ENCODE results near the gene DPF1.
A peak's percentile ranks its signal among the peaks of the same experiment; 100 is the strongest.

The DPF1 gene

DNA sequence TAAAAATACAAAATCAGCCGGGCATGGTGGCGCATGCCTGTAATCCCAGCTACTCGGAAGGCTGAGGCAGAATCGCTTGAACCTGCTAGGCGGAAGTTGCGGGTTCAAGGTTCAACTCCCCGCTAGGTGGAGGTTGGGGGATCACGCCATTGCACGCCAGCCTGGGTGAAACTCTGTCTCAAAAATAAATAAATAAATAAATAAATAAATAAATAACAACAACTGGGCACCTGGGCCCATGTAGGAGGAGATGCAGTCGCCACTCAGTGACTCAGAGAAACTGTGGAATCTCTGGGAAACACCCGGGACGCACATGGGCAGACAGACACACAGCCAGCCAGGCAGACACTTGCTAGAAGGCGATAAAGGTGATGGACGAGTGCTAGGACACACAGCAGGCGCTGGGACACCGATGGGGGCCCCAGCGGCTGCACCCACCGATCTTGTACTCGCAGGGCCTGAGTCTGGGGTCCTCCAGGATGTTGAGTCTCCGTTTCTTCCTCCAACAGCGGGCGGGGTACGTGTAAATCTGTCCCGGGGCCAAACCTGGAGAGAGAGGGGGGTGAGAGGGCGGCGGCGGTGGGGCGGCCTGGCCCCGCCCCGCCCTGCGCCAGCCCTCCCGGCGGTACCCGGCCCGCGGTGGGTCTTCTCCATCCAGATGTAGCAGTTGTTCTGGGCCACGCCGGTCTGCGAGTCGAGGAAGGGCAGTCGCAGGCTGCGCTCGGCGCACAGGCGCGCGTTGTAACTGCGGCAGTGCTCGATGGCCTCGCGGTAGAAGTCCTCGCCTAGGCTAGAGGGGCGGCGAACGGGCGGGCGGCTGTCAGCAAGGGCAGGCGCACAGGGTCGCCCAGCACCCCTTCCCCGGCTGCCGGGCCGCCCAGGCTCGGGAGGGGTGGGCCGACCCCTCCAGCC is 1.8 kb downstream of the DPF1 start:
- DNase-seq, result no peak

DNA sequence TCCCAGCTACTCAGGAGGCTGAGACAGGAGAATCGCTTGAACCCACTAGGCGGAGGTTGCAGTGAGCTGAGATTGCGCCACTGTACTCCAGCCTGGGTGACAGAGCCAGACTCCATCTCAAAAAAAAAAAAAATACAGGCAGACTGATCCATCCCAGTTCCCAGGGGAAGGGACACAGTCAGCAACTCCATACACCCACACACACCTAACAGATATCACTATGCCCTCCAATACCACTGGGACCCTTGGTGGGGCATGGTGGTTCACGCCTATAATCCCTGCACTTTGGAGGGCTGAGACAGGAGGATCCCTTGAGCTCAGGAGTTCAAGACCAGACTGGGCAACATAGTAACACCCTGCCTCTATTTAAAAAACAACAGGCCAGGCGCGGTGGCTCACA is 2.6 kb downstream of the DPF1 start:
- DNase-seq, result no peak

DNA sequence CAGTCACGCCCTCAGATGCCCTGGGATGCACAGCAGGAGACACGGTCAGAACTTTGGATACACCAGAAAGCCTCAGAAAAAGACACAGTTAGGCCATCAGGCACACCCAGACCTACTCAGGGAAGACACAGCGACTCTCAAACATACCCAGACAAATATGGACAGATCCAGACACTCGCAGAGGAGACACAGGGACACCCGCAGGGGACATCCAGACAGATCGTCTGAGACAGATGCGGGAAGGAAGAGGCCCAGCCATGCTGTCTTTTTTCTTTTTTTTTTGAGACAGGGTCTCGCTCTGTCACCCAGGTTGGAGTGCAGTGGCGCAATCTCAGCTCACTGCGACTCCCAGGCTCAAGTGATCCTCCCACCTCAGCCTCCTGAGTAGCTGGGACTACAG is 4.8 kb downstream of the DPF1 start:
- DNase-seq, result no peak

DNA sequence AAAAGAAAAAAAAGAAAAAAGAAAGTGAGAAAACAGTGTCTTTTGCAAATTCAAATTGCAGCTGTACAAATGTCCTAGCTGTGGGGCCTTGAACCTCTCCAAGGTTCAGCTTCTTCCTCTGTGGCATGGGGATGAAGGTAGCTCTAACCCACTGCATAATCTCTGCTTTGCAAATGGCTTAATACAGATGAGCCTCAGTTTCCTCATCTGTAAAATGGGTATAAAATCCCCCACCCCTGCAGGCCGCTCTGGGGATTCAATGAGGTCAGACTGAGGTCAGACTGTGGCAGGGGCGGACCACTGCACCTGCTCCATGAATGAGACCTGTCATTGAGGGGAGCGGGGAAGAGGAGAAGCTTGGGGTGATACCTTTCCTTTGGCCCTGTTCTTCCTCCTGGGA is 5.8 kb downstream of the DPF1 start:
- DNase-seq, result no peak

DNA sequence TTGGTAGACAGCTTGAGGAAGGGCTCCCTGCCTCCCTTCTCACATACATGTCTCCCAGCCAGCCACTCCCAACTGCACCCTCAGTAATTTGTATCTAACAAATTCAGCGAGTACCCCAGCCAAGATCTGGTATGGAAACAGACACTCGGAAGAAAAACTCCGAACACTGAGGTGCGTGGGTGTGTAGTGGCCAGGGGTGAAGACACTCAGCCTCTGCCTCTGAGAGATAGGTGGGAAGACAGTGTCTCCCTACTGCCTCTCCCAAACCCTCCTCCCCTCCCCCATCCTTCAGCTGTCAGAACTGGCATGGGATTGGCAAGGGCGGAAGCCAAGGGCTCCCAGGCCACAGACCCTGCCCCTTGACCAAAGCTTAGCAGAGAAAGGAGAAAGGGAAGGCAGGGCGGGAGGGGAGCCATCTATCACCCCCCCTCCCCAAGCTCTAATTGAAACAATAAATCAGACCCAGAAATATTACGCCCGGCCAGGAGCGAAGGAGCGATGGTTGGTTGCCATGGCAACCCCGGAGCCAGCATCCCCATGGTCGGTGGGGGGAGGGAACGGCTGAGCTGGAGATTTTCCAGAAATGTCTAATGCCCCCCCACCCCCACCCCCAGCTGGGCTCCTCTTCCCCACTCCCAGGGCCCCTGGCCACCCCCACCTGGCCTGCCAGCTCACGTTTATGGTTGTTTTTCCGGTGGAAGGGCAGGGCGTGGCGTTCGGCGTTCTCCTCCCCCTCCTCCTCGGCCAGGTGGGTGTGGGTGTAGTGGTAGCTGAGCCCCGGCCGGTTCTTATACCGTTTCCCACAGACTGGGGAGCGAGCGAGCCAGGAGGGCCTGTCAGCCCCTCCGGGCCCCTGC is 7.0 kb downstream of the DPF1 start:
- DNase-seq, result peak in 12 of 58 donors; percentile 15 to 76 (median 38)

DNA sequence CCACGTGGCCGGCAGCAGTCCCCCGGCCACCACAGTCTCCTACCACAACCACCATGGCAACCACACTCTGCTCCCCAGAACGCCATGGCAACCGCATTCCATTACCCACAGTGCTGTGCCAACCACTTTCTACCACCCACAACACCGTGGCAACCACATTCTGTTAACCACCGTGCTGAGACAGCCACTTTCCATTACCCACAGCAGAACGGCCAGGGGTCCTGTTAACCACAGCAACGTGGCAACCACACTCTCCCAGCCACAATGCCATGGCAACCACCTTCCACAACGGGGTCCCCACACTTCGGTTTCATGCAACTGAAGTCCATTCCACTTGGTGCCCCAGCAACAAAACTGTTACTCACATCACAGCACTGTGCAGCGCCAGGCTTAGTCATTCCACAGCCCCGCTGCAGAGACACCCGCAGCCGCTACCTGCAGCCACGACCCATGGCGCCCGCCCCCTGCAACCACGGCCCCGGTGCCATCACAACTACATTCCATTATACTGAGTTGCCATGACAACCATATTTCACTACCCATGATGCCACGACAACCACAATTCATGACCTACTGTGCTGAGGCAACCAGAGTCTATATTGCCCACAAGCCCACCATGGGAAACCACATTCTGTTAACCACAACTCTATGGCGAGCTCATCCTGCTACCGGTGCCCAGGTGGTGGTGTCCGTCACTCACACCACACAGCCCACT is 10.0 kb downstream of the DPF1 start:
- peak in 48 of 58 donors; percentile 12 to 83 (median 52) for DNase-seq

DNA sequence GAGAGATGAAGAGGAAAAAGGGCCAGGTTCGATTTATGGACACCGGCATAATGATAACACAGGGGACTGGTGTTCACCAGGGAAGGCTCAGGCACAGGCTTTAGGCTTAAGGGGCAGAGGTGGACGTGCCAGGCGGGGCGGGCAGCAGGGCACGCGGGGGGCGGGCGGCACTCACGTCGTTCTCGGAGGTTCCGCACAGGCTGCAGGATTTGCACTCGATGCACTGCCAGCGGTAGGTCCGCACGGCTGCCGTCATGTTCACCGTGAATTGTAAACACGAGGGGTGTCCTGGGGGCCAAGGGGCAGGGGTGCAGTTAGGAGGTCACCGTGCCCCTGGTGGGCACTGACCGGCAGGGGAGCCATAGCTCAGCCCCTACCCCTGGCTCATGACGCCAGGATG is 10.6 kb downstream of the DPF1 start:
- DNase-seq, result no peak

DNA sequence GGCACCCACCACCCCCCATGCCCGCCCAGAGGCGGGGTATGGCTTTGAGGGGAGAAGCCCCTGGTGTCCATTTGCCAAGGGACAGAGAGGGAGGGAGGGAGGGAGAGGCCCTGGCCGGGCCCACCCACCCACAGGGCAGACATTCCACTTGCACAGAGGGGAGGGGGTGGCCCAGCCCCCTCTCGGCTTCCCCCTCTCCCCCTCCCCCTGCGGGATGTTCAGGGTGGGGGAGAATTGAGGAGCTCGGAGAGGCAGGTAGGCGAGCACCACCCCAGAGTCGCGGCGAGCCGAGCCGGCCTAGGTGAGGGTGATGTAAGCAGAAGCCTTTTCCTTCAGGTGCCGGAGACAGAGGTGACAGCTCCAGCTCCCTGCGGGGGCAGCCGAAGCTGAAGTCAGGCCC is 12.3 kb downstream of the DPF1 start:
- peak in 2 of 58 donors; percentile 19 to 27 for DNase-seq

DNA sequence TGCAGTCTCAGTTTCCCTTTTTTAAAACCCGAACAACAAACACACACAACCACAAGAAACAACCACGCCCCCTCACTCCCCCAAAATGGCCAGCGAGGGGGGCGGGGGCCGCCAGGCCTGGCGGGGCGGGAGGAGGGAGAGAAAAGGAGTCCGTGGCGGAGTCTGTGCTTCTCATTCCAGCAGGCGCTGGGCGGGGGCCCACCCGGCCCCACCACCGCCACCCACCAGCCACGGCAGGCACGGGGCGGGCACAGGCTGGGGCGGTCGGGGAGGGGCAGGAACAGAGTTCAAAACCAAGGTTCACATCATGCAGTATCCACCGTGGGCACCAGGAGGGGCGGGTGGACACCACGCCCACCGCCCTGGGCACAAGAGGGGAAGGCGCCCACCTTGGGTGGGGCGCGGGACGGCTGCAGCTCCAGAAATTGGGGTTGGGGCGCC is 12.9 kb downstream of the DPF1 start:
- peak in 6 of 58 donors; percentile 14 to 54 (median 26) for DNase-seq

DNA sequence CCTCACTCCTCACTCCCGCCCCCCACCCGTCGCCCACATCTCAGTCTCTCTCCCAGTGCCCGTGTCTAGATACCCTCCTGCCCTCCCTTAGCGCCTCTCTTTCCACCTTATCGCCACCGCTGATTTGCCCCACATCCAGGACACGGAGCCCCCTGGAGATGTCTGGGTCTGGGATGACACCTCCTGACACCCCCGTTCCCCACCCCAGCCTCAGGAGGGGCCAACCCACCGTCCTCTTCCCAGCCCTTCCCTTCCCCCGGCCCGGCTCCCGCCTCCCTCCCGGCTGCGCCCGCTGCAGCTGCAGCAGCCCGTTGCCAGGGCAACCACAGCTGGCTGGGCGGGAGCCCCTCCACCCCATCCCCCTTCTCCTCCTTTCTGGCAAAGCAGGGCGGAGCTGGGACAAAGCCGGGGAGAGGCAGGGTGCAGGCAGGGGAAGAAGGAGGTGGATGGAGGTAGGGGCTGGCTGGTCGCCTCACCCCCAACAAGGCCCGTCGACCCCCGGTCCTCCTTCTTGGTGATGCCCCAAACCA is 13.5 kb downstream of the DPF1 start:
- peak in 56 of 58 donors; percentile 30 to 89 (median 74) for DNase-seq

DNA sequence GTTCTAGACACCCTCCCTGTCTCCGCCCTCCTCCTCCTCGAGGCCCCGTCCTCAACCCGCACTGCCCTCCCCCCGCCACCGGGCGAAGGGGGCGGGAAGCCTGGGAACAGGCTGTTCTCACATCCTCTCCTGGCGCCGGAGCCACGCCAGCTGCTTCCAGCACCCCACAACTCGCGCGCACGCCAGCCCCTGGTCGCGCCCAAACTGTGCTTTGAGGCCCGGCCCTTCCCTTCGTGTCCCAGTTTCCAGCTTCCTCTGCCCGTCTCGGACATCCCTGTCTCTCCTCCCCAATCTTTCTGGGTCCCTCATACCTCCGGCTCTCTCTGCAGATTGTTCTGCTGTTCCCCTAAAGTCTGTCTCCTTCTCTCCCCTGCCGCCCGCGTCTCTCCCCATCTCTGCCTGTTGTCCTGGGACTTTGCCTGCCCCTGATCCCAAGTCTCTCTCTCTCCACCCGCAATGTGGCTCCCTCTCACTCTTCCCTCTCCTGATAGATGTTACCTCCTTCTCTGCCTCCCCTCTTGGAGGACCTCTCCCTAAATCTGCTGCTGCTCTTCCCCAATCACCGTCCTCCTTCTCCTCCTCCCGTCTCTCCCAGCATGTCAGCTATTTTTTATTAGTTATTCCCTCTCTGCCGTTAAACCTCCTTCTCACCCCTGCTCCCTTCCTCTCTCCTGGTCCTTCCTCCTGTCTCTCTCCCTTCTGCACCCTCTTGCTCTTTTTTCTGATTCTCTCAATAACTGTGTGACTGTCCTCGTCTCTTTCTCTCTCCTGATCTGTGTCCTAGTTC is 14.2 kb downstream of the DPF1 start:
- DNase-seq, result peak in 57 of 58 donors; percentile 33 to 93 (median 76)

DNA sequence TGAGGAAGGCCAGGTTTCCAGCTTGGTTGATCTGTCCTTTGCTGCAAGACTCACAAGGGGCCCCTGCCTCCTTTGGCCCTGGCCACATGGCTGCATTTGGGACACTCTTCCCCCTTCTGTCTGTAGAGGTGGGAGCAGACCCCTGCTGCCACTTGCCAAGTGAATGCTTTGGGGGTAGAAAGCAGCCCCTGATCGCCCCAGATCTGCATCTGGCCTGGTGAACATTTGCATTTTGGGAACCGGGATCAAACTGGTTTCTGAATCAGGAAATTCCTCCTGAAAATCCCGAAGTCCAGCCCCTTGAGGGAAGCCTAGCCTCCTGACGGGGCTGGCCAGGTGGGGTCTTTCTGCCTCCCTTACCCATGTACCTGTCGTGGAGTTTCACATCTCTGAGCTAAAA is 14.9 kb downstream of the DPF1 start:
- no peak for DNase-seq

DNA sequence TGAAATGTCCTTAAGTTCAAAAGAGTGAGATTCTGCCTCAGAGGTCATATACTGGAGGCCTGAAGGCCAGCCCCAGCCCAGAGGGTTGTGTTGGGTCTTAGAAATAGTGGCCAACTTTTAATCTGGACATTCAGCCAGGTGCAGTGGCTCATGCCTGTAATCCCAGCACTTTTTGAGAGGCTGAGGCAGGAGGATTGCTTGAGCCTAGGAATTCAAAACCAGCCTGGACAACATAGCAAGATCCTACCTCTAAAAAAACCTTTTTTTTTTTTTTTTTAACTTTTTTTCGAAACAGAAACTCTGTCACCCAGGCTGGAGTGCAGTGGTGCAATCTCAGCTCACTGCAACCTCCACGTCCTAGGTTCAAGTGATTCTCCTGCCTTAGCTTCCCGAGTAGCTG is 15.5 kb downstream of the DPF1 start:
- no peak for DNase-seq

DNA sequence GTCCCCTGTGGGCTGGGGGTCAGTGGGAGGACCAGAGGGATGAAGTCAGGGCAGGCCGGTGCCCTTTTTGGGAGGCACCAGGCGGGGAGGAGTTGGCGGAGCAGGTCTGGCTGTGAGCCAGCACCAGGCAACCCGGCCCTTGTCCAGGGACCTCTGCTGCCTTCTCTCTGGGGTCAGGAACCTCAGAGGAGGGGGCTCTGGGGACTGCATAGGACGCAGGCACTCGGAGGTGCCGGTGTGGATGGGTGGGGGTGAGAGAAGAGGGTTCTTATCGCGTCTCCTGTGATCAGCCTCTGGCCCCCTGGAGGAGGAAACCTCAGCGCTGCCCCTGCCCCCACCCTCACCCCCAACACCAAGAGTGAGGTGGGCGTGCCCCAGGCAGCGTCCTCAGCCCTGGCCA is 16.5 kb downstream of the DPF1 start:
- DNase-seq, result peak in 1 of 58 donors; percentile 41

DNA sequence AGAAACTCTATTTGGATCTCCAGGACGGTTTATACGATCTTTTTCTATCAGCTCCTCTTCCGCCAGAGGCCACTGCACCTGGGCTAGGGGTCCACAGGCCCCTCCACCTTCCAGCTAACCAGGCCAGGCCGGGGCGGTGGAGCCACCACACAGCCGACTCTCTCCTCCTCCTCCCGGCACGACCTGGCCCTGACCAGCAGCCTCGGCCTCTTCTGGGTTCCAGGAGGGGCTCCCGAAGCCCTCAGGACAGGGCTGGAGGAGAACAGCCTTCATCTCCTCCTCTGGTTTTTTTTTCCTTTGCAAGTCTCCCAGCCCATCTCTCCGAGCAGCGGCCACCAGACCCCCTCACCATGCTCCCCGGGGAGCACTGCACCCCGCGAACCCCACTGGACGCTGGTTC is 17.1 kb downstream of the DPF1 start:
- no peak for DNase-seq

DNA sequence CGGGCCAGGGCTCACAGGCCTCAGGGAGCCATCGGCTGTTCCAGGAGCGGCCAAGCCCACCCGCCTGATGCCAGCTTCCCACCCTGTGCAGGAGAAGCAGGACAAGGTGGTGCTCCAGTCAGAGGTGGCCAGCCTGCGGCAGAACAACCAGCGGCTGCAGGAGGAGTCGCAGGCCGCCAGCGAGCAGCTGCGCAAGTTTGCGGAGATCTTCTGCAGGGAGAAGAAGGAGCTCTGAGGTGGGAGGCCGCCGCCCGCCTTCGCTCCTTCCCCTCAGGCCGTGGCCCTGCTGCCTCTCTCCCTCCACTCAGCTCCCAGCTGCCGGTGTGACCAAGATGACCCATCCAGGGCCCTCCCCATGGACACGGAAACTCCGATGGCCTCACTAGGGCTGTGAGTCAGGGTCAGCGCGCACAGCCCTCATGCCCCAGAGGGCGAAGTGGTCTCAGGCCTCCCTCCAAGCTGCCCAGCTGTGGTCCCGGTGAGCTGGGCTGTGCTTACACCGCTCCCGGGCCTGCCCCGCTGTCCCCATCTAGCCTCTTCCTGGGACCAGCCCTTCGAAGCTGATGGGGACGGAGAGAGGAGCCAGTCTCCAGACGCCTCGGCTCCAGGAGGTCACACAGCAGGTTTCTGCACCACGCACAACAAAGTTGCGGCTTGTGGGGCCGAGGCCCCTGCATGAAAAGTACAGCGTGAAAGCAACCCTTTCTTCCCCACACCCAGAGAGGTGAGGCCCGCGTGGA is 17.8 kb downstream of the DPF1 start:
- no peak for DNase-seq

DNA sequence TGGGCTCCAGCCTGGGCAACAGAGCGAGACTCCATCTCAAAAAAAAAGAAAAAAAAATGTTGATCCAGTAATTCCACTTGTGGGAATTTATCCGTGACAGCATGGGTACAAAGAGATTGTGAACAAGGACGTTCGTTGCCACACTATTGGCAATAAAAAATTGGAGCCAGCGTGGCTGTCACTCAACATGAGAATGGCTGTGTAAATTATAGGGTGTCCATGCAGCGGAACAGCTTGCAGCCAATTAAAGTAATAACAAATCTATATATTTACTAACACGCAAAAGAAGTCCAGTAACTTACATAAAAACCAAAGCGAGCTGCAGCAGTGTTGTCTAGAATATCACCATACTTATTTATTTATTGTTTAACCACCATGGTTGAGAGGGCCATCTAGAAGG is 19.3 kb downstream of the DPF1 start:
- DNase-seq, result no peak

DNA sequence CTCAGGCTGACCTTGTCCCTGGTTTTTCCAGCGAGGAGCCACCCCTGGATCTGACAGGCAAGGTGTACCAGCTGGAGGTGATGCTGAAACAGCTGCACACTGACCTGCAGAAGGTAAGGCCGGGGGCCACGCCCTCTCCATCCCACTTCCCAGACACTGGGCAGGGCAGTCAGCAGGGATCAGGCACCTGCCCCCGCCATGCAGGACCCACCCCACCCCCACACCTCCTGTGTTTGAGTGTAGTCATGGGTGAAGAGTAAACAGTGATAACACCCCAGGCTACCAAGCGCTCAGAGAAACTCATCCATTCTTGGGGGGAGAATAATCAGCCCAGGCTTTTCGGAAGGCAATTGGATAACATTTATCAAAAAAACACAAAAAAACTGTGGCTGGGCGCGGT is 19.9 kb downstream of the DPF1 start:
- no peak for DNase-seq

DNA sequence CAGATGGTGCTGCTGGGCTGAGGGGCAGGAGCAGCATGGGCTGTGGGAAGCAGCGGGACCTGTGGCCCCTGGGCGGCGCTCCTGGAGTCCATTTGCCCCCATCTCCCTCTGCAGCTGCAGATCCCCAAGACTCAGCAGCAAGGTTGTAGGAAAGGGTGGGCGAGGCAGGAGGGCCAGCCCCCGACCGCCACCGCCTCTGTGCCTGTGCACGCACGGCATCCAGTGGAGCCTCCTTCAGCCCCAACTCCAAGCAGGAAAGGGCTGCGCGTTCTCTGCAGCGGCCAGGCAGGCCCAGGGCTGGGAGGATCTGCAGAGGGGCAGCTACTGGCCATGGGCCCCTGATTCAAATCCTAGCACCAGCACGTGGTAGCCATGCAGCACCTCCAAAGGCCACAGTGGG is 20.8 kb downstream of the DPF1 start:
- no peak for DNase-seq

DNA sequence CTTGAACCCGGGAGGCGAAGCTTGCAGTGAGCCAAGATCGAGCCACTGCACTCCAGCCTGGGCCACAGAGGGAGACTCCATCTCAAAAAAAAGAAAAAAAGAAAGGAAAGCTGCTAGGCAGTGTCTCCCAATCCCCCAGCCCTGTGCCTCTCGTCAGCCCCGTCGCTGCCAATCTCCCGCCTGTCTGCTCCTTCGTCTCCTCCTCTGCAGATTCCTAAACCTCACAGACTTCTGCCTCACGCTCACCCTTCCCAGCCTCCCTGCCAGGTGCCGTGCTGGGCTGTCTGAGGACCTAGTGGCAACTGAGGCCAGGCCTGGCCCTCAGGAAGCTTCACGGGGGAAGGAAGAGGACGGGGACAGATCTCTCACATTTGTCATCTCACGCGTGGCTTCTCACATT is 21.5 kb downstream of the DPF1 start:
- DNase-seq, result peak in 3 of 58 donors; percentile 22 to 31 (median 24)

Data from anterior cingulate cortex (tissue), 58 donors.